Measurements from ENCODE around the gene UBXN4.

DNA sequence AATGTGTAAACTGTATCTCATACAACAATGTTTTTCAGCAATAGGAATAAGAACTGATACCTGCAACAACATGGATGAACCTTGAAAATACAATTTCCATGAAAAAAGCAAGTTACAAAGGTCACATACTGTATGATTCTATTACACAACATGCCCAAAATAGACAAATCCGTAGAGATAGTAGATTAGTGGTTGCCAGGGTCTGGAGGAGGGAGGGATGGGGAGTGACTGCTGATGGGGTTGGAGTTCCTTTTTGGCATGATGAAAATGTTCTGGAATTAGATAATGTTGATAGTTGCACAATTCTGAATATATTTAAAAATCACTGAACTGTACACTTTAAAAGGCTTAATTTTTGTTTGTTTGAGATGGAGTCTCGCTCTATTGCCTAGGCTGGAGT is 33.8 kb downstream of the UBXN4 start:
- TF ChIP-seq, protein P1, sequence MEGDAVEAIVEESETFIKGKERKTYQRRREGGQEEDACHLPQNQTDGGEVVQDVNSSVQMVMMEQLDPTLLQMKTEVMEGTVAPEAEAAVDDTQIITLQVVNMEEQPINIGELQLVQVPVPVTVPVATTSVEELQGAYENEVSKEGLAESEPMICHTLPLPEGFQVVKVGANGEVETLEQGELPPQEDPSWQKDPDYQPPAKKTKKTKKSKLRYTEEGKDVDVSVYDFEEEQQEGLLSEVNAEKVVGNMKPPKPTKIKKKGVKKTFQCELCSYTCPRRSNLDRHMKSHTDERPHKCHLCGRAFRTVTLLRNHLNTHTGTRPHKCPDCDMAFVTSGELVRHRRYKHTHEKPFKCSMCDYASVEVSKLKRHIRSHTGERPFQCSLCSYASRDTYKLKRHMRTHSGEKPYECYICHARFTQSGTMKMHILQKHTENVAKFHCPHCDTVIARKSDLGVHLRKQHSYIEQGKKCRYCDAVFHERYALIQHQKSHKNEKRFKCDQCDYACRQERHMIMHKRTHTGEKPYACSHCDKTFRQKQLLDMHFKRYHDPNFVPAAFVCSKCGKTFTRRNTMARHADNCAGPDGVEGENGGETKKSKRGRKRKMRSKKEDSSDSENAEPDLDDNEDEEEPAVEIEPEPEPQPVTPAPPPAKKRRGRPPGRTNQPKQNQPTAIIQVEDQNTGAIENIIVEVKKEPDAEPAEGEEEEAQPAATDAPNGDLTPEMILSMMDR (conservative IDR thresholded peaks at IDR 0.05; ENCODE audit: low read length) = no peak
- TF ChIP-seq EZH2phosphoT487 (IDR thresholded peaks at IDR 0.05; ENCODE audit: borderline replicate concordance, low read depth, low read length) = no peak

All from OCI-LY7 (cell line).